ENCODE measurements around the gene PITX1.
A peak's percentile ranks its signal among the peaks of the same experiment; 100 is the strongest.

Gene PITX1

DNA sequence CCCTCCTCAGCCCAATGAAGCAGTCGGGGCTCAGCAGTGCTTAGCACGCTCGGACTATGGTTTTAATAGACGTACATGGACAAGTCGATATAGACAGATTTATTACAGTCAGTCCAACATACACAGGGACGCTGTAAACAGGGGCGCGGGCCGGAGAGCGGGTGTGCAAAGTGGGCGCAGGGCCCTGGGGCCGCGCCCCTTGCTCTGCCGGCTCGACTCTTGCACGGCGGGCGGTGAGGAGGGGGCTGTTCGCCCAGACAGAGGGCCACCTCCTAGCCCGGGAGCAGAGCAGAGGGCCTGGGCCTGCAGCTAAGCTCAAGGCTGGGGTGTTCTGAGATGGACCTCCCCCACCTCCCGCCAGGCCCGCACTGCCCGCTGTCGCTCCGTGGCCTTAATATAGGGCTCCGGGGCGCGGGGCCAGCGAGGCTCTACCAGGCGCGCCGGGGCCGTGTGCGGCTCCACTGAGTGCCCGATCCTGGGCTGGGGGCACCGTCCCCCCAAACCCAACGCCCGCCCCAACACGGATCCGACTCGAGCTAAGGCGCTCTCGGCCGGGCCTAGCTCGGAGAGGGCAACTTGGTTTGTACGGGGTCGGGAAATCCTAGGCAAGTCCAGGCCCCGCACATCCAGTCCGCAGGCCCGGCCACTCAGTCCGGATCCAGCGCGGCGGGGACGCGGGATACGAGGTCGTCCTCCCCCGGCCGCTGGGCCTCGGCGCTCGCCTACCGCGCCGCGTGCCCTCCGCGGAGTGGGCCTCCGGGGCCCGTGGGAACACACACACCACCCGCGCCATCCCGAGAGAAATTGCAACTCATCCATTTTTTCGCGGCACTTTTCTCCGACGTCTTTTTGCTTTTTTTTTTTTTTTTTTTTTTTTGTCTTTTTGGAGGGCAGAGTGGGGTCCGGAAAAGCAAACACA, 6.1 kb downstream of the PITX1 start:
- no peak for DNase-seq

DNA sequence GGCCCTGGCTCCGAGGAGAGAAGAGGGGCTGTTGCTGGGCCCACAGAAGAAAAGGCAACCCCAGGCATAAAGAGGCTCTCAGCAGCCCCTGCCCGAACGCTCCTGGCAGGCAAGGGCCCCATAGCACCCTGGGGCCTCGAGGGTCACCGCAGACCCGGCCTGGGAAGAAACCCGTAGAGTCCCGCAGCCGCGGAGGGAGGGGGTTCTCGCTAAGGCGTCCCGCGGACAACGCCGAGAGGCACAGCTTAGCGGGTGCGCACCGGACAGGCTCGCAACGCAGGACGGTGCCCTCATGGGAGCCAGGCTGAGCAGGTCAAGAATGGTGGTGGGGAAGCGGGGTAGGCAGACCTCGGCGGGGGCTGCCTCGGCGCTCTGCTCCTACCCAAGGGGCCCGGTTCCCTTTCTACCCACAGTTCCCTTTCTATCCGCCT, 6.7 kb downstream of the PITX1 start:
- no peak for DNase-seq

DNA sequence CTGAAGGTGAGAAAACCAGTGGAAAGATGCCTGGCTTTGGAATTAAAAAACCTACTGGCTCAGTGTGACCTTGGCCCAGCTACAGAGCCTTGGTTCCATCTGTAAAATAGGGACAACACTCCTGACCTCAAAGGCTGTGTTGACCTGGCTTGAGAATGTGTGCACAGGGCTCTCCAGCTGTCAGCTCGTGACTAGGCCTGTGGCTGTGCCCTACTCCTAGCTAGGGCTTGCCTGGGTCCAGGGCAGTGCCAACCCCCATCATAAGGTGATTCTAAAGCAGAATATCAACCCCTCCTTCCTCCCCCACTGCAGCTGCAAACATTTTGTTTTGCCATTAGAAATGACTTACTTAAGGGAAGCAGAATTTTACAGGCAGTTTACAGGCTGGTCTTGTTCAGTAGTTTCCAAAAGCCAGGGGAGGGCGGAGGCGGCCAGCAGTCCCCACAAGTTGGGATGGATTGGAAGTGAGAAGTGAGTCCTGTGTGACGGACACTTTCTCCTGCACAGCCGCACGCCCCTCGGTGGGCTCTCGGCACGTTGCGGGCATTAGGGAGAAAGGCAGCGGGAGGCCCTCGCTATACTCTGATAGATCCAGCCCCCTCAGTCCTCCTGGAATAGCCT, 7.3 kb downstream of the PITX1 start:
- DNase-seq: no peak

DNA sequence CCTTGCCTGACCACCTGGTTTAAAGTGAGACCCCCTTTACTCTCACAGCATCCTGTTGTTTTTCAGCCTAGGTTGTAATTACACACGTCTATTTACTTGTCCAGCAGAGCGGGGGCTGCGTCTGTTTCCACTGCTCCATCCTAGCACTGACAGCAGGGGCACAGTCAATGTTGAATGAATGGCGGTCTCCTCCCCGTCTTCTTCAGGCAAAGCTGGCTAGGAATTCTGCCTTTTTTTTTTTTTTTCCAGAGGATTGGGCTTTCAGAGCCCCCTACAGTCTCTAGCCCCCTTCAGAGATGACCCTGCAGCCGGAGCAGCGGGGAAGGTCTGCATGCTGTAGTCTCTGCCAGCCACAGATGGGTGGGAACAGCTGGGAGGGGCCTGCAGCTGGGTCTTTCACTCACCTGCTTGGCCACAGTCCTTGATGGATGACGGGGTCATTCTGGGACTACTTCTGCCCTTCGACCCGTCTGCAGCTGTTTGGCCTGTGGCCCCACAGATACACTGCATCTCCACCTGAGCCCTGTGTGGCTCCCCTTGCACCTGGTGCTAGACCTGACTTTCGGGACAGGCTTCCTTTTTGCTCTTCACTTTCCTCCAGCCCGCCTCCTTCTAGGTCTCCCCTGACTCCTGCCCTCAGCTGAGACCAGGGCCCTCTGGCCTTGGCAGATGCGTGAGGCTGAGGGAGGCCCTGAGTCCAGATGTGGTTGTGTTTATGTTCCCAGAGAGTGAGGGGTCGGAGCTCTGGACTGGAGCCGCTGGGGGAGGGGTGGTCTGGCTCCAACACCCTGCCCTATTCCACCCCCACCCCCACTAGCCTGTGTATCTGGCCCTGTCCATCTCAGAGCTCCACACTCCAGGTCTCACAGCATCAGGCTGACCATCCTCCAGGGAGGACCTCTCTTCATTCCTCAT, 8.0 kb downstream of the PITX1 start:
- DNase-seq: no peak

DNA sequence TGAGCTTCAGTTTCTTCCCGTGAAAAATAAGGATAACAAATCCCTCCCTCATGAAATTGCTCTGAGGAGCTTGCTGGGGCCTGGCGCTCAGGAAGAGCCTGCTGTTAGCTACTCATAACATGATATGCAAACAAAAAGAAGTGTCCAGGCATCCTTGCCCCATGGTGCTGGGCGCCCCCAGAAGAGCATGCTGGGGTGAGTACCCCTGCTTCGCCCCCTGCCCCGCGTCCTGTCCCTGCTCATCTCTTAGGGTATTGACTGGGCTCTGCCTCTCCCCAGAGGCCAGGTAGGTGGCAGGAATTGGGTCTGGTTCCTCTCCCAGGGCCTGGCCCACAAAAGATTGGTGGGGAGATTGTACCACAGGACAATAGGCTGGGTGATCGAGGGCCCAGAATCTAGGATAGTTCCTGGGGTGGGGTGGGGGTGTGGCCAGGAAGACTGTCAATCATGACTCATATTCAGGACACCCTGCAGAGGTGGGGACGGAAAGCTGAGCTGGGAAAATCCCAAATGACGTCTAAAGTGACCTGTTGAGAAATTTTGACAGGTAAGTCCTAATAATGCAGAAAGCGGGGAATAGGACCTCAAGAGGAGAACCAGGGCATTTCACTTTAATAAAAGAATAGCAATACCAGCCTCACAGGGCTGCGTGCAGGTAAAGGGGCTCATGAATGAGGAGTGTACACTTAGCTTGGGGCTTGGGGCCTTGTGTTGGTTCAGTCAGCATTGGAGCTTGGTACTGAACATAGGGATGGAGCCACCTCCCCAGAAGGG, 8.9 kb downstream of the PITX1 start:
- DNase-seq: no peak

DNA sequence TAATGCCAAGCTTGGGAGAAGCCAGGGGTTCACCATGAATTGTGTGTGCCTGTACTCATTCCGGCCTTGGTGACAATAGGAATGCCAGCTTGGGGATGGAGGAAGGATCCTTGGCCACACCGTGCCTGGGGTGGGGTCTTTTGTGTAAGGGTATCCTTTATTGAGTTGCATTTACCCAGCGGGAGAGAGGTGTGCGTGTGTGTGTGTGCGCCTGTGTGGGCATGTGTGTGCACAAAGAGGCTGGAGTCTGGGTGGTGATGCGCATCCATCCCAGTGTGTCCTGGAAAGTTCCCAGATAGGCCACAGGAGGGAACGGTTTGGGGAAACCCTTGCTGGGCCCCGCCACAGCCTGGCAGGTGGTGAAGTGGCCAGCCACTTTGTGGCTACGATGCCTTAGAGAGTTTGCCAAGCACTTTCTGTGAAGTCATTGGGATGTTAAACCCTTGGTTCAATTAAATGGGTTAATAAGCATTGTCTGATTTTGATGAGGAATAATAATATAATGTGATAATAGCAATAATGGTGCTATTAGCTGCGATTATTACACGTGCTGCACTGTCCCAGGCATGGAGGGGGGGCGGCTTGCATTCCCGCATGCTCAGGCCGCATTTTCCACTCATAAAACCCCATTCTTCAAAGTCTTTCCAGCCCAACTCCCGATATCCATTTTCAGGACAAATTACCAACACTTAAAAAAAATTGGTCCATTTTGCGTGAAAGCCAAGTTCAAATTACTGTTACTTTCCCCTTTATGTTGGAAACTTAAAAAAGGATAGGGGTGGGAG, 13.7 kb downstream of the PITX1 start:
- DNase-seq: no peak

DNA sequence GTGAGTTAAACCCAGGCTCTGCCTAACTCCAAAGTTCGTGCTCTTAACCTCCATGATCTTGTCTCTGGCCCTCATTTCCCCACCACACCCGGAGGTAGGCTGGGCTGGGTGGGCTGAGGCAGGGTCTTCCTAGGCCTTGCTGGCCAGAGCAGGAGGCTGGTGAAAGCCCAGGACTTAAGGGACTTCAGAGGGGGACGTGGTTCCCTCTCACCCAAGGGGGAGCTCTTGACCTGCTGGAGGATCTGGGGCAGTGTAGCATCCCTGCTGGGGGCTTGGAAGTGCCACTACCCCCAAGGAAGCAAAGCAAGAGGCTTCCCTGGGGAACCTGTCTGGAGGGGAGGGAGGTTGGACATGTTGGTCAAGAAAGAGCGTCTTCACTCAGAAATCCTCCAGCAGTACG, 14.7 kb downstream of the PITX1 start:
- no peak for DNase-seq

DNA sequence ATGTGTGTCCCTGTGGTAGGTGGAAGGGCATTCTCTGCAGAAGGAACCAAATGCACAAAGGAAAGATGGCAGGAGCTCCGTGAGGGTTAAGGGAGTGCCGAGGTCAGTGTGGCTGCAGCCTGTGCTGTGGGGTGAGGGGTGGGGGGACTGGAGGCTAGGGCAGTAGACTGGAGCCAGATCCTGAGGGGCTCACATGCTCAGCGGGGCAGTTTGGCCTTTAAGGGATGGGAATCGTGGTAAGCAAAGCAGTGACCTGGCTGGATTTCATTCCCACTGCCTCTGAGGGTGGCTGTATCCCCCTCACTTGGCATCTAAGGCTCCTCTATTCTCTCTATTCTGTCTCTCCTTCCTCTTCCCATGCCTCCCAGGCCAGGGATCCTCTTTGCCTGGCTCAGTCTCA, 15.6 kb downstream of the PITX1 start:
- no peak for DNase-seq

DNA sequence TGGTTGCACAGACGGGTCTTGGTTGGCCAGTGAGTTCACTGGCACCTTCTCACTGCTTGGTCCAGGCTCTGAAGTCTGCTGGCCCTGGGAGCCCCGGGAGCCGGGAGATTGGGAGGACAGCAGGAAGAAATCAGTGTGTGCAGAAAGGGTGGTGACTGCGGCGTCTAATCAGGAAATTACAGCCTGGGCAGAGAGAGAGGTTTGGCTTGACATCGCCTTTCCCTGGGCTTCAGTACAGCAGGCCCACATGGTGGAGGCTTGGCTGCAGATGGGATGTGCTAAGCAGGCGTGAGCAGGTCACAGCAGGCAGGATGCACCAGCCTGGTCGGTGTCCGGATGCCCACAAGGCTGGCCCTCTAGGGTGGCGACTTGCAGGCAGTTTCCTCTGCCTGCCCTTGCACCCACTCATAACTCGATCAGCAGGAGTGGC, 17.2 kb downstream of the PITX1 start:
- no peak for DNase-seq

DNA sequence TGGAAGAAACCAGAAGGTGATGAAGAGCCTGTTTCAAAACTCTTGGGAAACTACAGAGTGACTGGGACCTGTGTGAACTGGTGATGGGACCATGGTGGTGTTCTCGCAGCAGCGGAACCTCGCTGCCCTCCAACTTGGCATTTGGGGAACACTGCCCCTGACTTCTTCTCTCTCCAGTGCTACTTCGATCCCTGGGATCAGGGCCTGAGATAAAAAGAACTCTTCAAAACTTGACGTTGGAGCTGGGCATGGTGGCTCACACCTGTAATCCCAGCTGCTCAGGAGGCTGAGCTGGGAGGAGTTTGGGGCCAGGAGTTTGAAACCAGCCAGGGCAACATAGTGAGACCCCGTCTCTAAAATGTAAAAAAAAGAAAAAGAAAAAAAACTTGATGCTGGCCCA, 18.1 kb downstream of the PITX1 start:
- DNase-seq: no peak

DNA sequence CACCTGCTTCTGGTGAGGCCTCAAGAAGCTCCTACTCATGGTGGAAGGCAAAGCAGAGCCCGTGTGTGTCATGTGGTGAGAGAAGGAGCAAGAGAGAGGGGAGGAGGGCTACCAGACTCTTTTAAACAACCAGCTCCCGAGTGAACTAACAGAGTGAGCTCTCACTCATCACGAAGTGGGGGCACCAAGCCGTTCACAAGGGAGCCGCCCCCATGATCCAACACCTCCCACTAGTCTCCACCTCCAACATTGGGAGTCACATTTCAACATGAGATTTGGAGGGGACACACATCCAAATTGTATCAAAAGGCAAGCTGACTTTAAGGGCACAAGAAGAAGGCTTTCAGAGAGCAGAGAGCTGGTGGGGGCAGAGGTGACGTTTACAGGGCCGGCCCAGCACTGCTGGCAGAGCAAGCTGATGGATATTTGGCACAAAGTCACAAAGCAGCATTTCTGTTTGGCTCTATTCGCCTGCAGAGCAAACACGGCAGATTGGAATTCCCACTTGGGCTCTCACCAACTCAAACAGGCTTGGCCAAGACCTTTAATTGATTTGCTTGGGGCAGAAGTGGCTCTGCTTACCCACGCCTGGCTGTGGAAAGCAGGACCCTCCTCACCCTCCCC, 20.0 kb downstream of the PITX1 start:
- DNase-seq: peak; percentile 56

DNA sequence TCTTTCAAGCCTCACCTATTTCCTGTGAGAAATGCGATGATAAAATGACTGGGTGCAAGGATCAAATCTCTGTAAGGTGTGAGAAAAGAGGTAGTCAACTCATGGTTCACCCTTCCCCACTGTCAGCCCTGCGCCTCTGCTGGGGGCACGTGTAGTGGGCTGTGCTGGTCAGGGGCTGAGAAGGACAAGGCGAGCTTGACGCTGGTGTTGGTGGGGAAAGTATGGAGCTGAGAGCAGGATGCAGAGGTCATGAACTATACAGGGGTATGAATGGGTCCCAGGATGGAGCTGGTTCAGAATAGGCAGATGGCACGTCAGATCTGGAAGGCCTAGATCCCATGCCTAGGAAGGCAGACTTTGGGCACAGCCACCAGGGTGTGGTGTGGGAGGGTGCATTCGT, 20.6 kb downstream of the PITX1 start:
- no peak for DNase-seq

DNA sequence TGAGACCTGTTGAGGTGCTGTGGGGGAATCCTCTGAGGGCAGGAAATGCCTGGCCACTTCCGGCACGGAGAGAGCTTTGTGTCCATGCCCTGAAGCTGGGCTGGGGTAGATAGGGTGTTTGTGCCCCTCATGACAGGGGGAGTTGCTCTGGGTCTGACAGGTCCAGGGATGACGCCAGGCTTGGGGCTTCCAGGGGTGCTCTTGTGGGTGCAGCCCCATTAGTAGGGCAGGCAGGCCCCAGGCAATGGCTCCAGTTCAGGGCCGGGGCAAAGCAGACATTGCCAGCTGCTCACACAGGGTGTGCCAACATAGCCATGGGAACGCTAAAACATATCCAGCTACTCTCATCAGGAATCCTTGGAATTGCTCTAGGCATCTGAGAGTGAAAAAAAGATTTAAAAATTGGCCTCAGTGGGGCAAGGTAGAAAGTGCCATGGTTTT, 21.1 kb downstream of the PITX1 start:
- DNase-seq: no peak

DNA sequence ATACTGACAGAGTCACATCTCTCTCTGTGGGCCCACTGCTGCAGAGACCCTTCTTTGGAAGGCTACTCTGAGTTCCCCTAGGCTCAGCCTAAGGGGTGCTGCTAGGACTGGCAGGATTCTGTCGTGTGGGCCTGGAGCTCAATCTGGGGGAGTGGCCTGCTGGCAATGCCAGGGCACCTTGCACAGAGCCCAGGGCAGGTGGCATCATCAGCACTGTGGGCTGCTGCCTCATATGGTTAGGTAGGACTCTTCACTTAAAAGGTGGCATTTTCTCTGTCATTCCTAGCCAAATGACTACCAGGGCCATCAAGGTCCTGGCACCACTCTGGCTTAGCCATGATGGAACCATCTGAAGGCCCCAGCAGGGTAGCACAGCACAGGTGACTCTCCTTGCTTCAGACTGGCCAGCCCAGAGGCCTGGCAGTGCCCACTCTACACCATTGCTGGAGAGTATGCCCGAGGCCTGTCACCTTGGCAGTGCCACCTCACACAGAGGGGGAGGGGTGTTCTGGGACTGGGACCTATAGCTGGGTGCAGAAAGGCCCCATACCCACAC, 21.9 kb downstream of the PITX1 start:
- DNase-seq: no peak

DNA sequence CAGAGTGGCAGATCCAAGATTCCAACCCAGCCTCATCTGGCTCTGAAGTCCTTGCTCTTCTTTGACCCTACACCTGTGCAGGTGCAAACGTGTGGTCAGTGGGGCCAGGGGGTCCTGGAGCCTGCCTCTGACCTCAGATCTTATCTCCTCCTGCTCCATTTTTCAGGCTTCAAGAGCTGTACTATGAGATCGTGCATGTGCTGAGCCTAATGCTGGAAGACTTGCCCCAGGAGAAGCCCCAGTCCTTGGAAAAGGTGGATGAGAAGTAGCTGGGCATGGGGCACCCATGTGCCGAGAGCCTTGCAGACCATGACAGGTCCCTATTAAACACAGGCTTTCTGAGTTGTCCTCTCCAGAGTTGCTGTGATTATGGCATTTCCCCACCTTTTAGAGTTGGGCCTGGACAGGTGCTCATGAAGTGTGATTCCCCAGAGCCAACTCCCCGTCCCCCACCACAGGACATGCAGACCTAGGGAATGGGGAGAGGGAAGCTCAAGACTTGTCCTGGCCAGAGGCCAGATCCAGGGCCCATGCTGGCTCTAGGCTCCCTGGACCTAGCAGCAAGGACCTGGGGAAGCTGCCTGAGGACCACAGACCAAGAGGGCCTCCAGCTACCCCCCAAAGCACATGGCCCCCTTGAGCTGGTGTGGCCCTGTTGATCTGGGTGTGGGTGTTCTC, 22.5 kb downstream of the PITX1 start:
- DNase-seq: no peak

DNA sequence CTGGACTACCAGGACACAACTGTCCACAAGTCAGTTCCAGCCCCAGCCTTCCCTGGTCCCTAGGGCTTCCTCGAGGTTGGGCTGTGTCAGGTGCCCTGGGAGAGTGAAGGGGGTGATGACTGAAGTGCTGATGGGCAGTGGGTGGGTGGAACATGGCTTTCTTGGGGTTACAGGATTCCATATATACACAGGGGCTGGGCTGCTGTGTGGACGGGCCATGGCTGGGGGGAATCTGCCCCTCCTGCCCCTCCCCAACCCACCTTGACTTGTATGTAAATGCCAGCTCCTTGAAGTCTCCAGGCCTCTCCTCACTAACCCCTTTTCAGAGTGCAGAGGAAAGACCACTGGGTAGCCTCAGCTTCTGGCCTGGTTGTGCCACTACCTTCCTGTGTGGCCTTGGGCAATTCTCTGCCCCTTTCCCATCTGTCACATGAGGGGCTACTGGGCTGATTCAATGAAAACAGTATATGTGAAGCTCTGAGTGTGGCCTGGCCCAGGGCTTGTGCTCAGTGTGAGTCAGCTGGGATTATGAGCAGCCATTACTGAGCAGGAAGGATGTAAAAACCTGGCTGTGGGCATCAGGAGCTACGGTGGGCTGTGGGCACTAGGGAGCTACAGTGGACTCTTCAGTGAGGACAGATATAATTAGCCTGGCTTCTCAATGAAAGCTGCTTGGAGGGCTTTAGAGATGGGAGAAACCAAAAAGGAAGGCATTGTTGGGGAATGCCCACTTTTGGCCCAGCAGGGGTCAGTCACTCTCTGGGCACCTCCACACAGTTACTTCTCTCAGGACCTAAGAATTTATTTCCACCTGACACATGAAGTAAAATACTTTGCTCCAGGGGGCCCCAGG, 23.3 kb downstream of the PITX1 start:
- no peak for DNase-seq

DNA sequence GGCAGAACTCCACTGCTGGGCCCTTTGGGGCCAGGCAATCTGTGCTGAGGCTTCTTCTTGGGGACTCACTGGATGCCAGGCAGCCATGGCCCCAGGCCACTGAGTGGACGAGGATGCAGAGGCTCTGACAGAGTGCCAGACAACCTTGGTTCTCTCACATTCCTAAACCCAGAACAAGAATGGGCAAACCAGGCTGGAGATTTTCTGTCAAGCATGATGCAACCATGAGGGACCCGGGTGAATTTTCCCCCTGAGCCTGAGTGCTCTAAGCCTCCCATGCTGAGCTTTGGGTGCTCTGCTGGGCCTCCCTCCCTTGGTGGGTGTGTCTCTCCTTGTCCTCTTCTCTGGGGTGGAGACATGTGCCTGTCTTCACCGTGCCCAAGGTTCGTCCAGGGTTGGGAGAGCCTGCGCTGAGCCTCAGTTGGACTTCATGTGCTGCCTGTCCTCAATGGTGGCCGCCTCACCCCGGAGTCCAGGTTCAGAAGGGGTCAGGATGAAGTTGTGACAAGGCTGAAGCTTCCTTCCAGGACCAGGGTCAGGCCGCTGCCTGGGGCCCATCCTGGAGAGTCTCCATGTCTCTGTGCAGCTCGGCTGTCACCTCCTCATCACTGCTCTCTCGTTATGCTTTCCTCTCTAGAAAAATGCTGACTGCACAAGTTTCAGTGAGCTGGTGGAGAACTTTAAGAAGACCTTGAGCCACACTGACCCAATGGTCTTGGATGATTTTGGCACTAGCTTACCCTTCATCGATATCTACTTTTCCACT, 24.1 kb downstream of the PITX1 start:
- no peak for DNase-seq

DNA sequence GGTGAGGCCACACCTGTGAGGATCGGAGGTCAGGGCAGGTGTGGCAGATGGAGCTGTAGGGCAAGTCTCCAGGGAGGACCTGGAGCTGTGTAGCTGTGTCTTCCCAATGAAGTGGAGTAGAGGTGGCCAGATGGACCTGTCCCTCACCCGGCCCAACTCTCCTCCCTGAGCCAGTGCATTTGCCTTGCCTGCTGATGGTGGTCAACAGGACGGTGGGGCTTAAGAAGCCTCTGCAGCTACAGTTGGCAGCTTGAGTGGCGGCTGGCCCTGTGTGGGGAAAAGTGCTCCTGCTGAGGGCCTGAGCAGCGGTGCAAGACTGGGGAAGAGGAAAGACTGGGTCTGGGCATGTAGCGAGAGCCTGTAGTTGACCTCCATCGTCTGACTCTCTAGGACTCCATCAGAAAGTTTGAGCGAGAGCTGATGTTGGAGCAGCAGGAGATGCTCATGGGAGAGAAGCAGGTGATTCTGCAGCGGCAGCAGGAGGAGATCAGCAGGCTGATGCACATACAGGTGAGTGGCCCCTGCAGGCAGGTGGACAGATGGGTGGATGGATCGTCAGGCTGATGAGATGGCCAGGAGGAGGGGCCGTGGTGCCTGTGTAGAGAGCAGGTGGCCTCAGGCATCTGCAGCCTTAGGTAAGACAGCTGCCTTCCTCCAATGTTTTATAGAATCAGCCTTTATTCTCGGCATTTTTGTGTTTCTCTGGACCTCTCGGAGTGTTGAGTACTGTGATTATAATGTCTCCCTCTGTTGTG, 24.9 kb downstream of the PITX1 start:
- no peak for DNase-seq
